ENCODE results near the gene PRLH. TPM values are rescaled to one million over a fixed set of nuclear protein-coding genes. Genes with fewer than 3 reads are reported as not detected.
"Not testable (repeated sequence)": the region's sequence is repeated elsewhere in the genome, so short reads cannot be mapped to it uniquely, and the experiment has no call there.

PRLH gene
- total RNA-seq, 1 donor from 2014 or later: not detected

GRCh38 chr2:237604960-237605359 lies 38.6 kb downstream of the PRLH start:
- Mint-ChIP-seq H3K9me3 (ENCODE audit: unreplicated experiment) (peaks cover 14% of the 10 kb centered on the region), H3K27me3 (ENCODE audit: unreplicated experiment) (peaks cover 10% of the 10 kb centered on the region), H3K4me1 (ENCODE audit: low read depth, unreplicated experiment) (peaks cover 7% of the 10 kb centered on the region), H3K27ac (ENCODE audit: unreplicated experiment) (no peak overlapping the region), H3K4me3 (ENCODE audit: unreplicated experiment) (no peak overlapping the region), H3K36me3 (ENCODE audit: unreplicated experiment) (peaks cover 24% of the 10 kb centered on the region)
- no peak for TF ChIP-seq CTCF (IDR thresholded peaks at IDR 0.05; ENCODE audit: partially characterized antibody, unreplicated experiment)
- no peak for DNase-seq

GRCh38 chr2:237606522-237606921 lies 40.1 kb downstream of the PRLH start:
- H3K4me1 Mint-ChIP-seq (ENCODE audit: low read depth, unreplicated experiment); H3K27ac Mint-ChIP-seq (ENCODE audit: unreplicated experiment); H3K4me3 Mint-ChIP-seq (ENCODE audit: unreplicated experiment): not testable (repeated sequence)
- Mint-ChIP-seq H3K9me3 (ENCODE audit: unreplicated experiment) (peaks cover 14% of the 10 kb centered on the region), H3K36me3 (ENCODE audit: unreplicated experiment) (peaks cover 24% of the 10 kb centered on the region), H3K27me3 (ENCODE audit: unreplicated experiment) (peaks cover 10% of the 10 kb centered on the region)
- DNase-seq: peak; percentile 52

GRCh38 chr2:237612527-237613357 lies 46.4 kb downstream of the PRLH start:
- H3K27me3 Mint-ChIP-seq (ENCODE audit: unreplicated experiment): peaks cover 7% of the 10 kb centered on the region
- no peak overlapping the region for H3K4me3 Mint-ChIP-seq (ENCODE audit: unreplicated experiment)
- peaks cover 13% of the 10 kb centered on the region for H3K4me1 Mint-ChIP-seq (ENCODE audit: low read depth, unreplicated experiment)
- no peak overlapping the region for H3K27ac Mint-ChIP-seq (ENCODE audit: unreplicated experiment)
- peaks cover 7% of the 10 kb centered on the region for H3K9me3 Mint-ChIP-seq (ENCODE audit: unreplicated experiment)
- TF ChIP-seq CTCF (IDR thresholded peaks at IDR 0.05; ENCODE audit: partially characterized antibody, unreplicated experiment): no peak
- DNase-seq: no peak
- peaks cover 15% of the 10 kb centered on the region for H3K36me3 Mint-ChIP-seq (ENCODE audit: unreplicated experiment)

GRCh38 chr2:237613679-237614078 lies 47.3 kb downstream of the PRLH start:
- no peak overlapping the region for H3K4me3 Mint-ChIP-seq (ENCODE audit: unreplicated experiment)
- no peak for TF ChIP-seq CTCF (IDR thresholded peaks at IDR 0.05; ENCODE audit: partially characterized antibody, unreplicated experiment)
- DNase-seq: no peak
- peaks cover 4% of the 10 kb centered on the region for H3K27me3 Mint-ChIP-seq (ENCODE audit: unreplicated experiment)
- peaks cover 13% of the 10 kb centered on the region for H3K4me1 Mint-ChIP-seq (ENCODE audit: low read depth, unreplicated experiment)
- H3K27ac Mint-ChIP-seq (ENCODE audit: unreplicated experiment): no peak overlapping the region
- peaks cover 7% of the 10 kb centered on the region for H3K36me3 Mint-ChIP-seq (ENCODE audit: unreplicated experiment)
- H3K9me3 Mint-ChIP-seq (ENCODE audit: unreplicated experiment): peaks cover 6% of the 10 kb centered on the region

GRCh38 chr2:237614151-237614720 lies 47.9 kb downstream of the PRLH start:
- no peak overlapping the region for H3K27ac Mint-ChIP-seq (ENCODE audit: unreplicated experiment)
- no peak for DNase-seq
- peaks cover 6% of the 10 kb centered on the region for H3K9me3 Mint-ChIP-seq (ENCODE audit: unreplicated experiment)
- TF ChIP-seq CTCF (IDR thresholded peaks at IDR 0.05; ENCODE audit: partially characterized antibody, unreplicated experiment): no peak
- H3K4me1 Mint-ChIP-seq (ENCODE audit: low read depth, unreplicated experiment): peaks cover 13% of the 10 kb centered on the region
- peaks cover 4% of the 10 kb centered on the region for H3K27me3 Mint-ChIP-seq (ENCODE audit: unreplicated experiment)
- no peak overlapping the region for H3K4me3 Mint-ChIP-seq (ENCODE audit: unreplicated experiment)
- H3K36me3 Mint-ChIP-seq (ENCODE audit: unreplicated experiment): peaks cover 6% of the 10 kb centered on the region

Measured in glutamatergic neuron (in vitro differentiated cells).